Measurements from ENCODE around the gene USP25.
"Not testable (repeated sequence)": the region's sequence is repeated elsewhere in the genome, so short reads cannot be mapped to it uniquely, and the experiment has no call there.

USP25 gene

DNA sequence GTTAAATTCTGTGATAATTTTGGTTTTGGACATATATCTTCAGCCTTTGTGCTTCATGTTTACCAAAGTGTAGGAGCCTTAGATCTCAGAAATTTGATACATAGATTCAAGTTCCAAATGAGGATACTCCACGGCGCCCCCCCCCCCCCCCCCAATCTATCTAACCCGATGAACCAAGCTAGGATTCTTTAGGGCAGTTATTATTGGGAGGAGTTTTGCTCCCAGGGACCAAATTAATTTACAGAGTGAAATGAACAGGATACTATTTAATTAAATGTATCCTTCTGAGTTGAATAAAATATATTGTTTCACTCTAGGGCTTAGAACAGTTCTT is 3.2 kb downstream of the USP25 start:
- Histone ChIP-seq H3K27me3 (ENCODE audit: insufficient read depth, insufficient read length) (peaks cover 14% of the 10 kb centered on the region), H3K4me1 (ENCODE audit: insufficient read depth, insufficient read length) (no peaks in the 10 kb centered on the region), H3K36me3 (ENCODE audit: insufficient read depth, insufficient read length, low read length) (no peaks in the 10 kb centered on the region), H3K9ac (ENCODE audit: insufficient read length, low read depth) (no peak overlapping the region), H3K9me3 (ENCODE audit: insufficient read depth, low read length) (peaks cover 14% of the 10 kb centered on the region), H3K4me3 (ENCODE audit: insufficient read length, low read depth) (no peak overlapping the region)
- TF ChIP-seq ZNF274 (IDR thresholded peaks at IDR 0.05; ENCODE audit: low read depth, low read length): no peak
- no peak for TF ChIP-seq YY1 (IDR thresholded peaks at IDR 0.05; ENCODE audit: insufficient read depth, insufficient read length)
- TF ChIP-seq SUZ12 (IDR thresholded peaks at IDR 0.05; ENCODE audit: extremely low read depth, insufficient read depth, insufficient read length): no peak
- DNase-seq (ENCODE audit: low read depth, low spot score): no peak

DNA sequence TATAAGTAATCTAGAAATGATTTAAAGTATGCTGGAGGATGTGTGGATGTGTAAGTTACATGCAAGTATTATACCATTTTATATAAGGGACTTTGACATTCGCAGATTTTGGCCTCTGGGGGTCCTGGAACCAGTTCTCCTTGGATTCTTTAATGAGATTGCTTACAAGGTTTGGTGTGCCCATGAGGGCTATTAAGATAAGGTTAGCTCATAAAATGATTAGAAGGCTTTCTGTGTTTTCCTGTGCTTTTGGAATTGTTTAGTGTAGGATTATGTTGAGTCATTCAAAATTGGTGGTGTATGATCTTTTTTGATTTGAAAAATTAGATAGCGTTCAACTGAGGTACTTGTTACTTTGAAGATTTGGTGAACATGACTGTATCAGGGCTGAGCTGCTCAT is 5.6 kb downstream of the USP25 start:
- H3K36me3 ChIP-seq (ENCODE audit: insufficient read depth, insufficient read length, low read length): no peaks in the 10 kb centered on the region
- H3K4me1 ChIP-seq (ENCODE audit: insufficient read depth, insufficient read length): no peaks in the 10 kb centered on the region

DNA sequence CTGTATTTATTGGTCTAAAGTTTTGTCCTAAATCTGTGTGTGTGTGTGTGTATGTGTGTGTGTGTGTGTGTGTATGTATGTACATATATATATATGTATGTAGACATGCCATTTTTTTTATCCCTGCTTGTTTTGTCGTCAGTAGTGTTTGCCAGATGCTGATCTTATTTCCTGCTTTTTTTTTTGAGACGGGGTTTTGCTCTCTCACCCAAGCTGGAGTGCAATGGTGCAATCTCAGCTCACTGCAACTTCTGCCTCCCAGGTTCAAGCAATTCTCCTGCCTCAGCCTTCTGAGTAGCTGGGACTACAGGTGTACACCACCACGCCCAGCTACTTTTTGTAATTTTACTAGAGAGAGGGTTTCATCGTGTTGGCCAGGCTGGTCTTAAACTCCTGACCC is 6.1 kb downstream of the USP25 start:
- not testable (repeated sequence) for H3K27me3 ChIP-seq (ENCODE audit: insufficient read depth, insufficient read length); H3K9ac ChIP-seq (ENCODE audit: insufficient read length, low read depth); DNase-seq (ENCODE audit: low read depth, low spot score); H3K4me3 ChIP-seq (ENCODE audit: insufficient read length, low read depth); H3K4me1 ChIP-seq (ENCODE audit: insufficient read depth, insufficient read length); H3K36me3 ChIP-seq (ENCODE audit: insufficient read depth, insufficient read length, low read length)
- H3K9me3 ChIP-seq (ENCODE audit: insufficient read depth, low read length): peaks cover 15% of the 10 kb centered on the region

More for the DNA sequence above, 5.6 kb downstream of the USP25 start:
- H3K9me3 ChIP-seq (ENCODE audit: insufficient read depth, low read length): peaks cover 15% of the 10 kb centered on the region
- H3K27me3 ChIP-seq (ENCODE audit: insufficient read depth, insufficient read length): no peaks in the 10 kb centered on the region
- DNase-seq (ENCODE audit: low read depth, low spot score): no peak
- TF ChIP-seq SUZ12 (IDR thresholded peaks at IDR 0.05; ENCODE audit: extremely low read depth, insufficient read depth, insufficient read length) (no peak), YY1 (IDR thresholded peaks at IDR 0.05; ENCODE audit: insufficient read depth, insufficient read length) (no peak), ZNF274 (IDR thresholded peaks at IDR 0.05; ENCODE audit: low read depth, low read length) (no peak)
- H3K4me3 ChIP-seq (ENCODE audit: insufficient read length, low read depth): no peak overlapping the region
- no peak overlapping the region for H3K9ac ChIP-seq (ENCODE audit: insufficient read length, low read depth)

DNA sequence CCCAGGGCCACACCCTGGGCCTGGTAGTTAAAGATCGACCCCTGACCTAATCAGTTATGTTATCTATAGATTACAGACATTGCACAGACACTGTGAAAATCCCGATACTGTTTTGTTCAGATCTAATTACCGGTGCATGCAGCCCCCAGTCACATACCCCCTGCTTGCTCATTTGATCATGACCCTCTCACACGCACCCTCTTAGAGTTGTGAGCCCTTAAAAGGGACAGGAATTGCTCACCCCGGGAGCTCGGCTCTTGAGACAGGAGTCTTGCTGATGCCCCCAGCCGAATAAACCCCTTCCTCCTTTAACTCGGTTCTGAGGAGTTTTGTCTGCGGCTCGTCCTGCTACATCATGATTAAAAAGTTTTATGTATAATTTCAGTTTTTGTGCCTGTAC is 9.0 kb downstream of the USP25 start:
- peaks cover 10% of the 10 kb centered on the region for H3K36me3 ChIP-seq (ENCODE audit: insufficient read depth, insufficient read length, low read length)
- H3K9ac ChIP-seq (ENCODE audit: insufficient read length, low read depth); H3K4me3 ChIP-seq (ENCODE audit: insufficient read length, low read depth); H3K4me1 ChIP-seq (ENCODE audit: insufficient read depth, insufficient read length); H3K27me3 ChIP-seq (ENCODE audit: insufficient read depth, insufficient read length); DNase-seq (ENCODE audit: low read depth, low spot score): not testable (repeated sequence)
- peaks cover 23% of the 10 kb centered on the region for H3K9me3 ChIP-seq (ENCODE audit: insufficient read depth, low read length)

DNA sequence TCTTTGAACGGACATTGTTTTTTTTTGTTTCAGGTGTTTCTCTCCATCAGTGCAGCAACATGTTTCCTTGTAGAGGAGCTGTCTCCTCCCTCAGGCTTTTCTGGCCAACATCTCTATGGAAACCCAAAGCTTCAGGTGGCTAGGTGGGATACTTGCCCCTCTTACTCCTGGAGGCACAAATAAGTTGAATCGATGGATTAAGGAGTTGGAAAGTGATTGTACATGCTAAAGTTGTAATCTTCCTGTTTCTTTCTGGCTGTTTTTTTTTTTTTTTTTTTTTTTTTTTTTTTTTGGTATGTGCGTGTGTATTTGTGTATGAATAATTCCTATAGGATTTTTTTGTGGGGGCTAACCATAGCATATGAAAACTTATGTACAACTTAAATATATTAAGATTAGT is 10.6 kb downstream of the USP25 start:
- H3K4me1 ChIP-seq (ENCODE audit: insufficient read depth, insufficient read length): peaks cover 8% of the 10 kb centered on the region

DNA sequence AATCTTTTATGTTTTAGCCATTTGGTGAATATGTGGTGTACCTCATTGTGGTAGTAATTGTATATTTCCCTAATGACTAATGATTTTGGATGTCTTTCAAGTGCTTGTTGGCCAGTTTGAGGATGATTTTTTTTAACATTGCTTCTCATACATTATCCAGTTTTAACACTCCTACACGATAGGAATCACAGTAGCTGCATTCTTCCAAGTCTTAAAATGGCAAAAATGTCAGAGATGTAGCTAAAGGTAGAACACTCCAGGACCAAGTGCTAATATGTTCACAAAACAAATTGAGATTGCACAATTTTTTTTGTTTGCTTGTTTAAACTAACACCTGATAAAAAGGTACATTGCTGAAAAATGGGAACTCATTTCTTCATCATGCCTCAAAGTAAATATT is 11.7 kb downstream of the USP25 start:
- peaks cover 10% of the 10 kb centered on the region for H3K36me3 ChIP-seq (ENCODE audit: insufficient read depth, insufficient read length, low read length)
- H3K9me3 ChIP-seq (ENCODE audit: insufficient read depth, low read length): peaks cover 23% of the 10 kb centered on the region
- TF ChIP-seq YY1 (IDR thresholded peaks at IDR 0.05; ENCODE audit: insufficient read depth, insufficient read length) (no peak), ZNF274 (IDR thresholded peaks at IDR 0.05; ENCODE audit: low read depth, low read length) (no peak), SUZ12 (IDR thresholded peaks at IDR 0.05; ENCODE audit: extremely low read depth, insufficient read depth, insufficient read length) (no peak)
- H3K4me3 ChIP-seq (ENCODE audit: insufficient read length, low read depth): no peak overlapping the region
- H3K27me3 ChIP-seq (ENCODE audit: insufficient read depth, insufficient read length): no peaks in the 10 kb centered on the region
- DNase-seq (ENCODE audit: low read depth, low spot score): no peak
- H3K9ac ChIP-seq (ENCODE audit: insufficient read length, low read depth): no peak overlapping the region
- peaks cover 8% of the 10 kb centered on the region for H3K4me1 ChIP-seq (ENCODE audit: insufficient read depth, insufficient read length)

More for the DNA sequence above, 10.6 kb downstream of the USP25 start:
- no peak for TF ChIP-seq ZNF274 (IDR thresholded peaks at IDR 0.05; ENCODE audit: low read depth, low read length)
- DNase-seq (ENCODE audit: low read depth, low spot score): no peak
- H3K36me3 ChIP-seq (ENCODE audit: insufficient read depth, insufficient read length, low read length): peaks cover 10% of the 10 kb centered on the region
- H3K9ac ChIP-seq (ENCODE audit: insufficient read length, low read depth): no peak overlapping the region
- peaks cover 23% of the 10 kb centered on the region for H3K9me3 ChIP-seq (ENCODE audit: insufficient read depth, low read length)
- H3K4me3 ChIP-seq (ENCODE audit: insufficient read length, low read depth): no peak overlapping the region
- no peaks in the 10 kb centered on the region for H3K27me3 ChIP-seq (ENCODE audit: insufficient read depth, insufficient read length)

DNA sequence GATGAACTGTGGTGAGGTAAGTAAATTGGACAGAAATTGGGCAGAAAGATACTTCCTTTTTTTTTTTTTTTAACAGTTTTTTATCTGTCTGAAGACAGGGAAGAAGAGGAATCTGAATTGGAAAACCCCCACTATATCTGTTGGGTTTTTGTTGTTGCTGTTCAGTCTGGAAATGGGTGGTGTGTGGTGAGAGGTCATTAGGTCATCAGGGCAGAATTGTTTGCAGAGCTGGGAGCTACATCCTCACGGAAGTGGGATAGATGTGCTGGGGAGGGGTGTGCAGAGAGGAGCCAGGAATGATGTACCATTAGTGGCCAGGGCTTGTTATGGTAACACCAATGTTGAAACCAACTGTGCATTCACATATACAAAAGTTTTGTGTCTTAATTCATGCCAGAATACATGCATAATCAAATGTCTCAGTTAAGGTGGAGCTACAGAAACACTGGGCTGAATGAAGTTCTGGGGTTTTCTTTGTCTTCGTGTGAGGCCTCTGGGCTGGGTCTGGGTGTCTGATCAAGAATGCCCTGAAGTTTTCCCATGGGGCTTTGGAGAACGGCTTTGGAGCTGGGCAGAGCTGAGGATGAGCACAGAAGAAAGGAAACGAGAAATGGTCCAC is 12.4 kb downstream of the USP25 start:
- DNase-seq (ENCODE audit: low read depth, low spot score): no peak
- Histone ChIP-seq H3K36me3 (ENCODE audit: insufficient read depth, insufficient read length, low read length) (peaks cover 10% of the 10 kb centered on the region), H3K4me3 (ENCODE audit: insufficient read length, low read depth) (no peak overlapping the region), H3K27me3 (ENCODE audit: insufficient read depth, insufficient read length) (no peaks in the 10 kb centered on the region), H3K9ac (ENCODE audit: insufficient read length, low read depth) (no peak overlapping the region), H3K9me3 (ENCODE audit: insufficient read depth, low read length) (peaks cover 17% of the 10 kb centered on the region), H3K4me1 (ENCODE audit: insufficient read depth, insufficient read length) (peaks cover 8% of the 10 kb centered on the region)
- TF ChIP-seq SUZ12 (IDR thresholded peaks at IDR 0.05; ENCODE audit: extremely low read depth, insufficient read depth, insufficient read length) (no peak), YY1 (IDR thresholded peaks at IDR 0.05; ENCODE audit: insufficient read depth, insufficient read length) (no peak), ZNF274 (IDR thresholded peaks at IDR 0.05; ENCODE audit: low read depth, low read length) (no peak)

DNA sequence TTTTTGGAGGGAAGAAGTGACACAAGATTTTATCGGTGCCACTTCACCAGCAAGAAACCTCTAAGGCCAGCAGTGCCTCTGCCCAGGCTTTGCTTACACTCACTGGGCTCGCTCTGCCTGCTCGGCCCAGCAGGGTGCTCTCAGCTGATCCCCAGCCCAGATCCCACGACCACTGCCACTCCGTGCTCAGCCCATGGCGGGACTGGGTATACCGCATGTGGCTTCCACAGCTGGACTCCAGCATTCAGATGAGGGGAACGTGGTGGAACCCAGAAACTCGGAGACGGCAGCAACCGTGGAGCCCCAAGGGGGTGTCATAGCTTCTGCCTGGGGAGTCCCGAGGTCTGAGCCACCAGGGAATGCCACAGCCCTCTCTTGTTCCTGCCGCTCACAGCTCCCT is 12.9 kb downstream of the USP25 start:
- no peak overlapping the region for H3K4me3 ChIP-seq (ENCODE audit: insufficient read length, low read depth)
- H3K27me3 ChIP-seq (ENCODE audit: insufficient read depth, insufficient read length): no peaks in the 10 kb centered on the region
- H3K9ac ChIP-seq (ENCODE audit: insufficient read length, low read depth): no peak overlapping the region
- peaks cover 10% of the 10 kb centered on the region for H3K36me3 ChIP-seq (ENCODE audit: insufficient read depth, insufficient read length, low read length)
- peaks cover 12% of the 10 kb centered on the region for H3K9me3 ChIP-seq (ENCODE audit: insufficient read depth, low read length)
- TF ChIP-seq SUZ12 (IDR thresholded peaks at IDR 0.05; ENCODE audit: extremely low read depth, insufficient read depth, insufficient read length) (no peak), ZNF274 (IDR thresholded peaks at IDR 0.05; ENCODE audit: low read depth, low read length) (no peak), YY1 (IDR thresholded peaks at IDR 0.05; ENCODE audit: insufficient read depth, insufficient read length) (no peak)
- peaks cover 8% of the 10 kb centered on the region for H3K4me1 ChIP-seq (ENCODE audit: insufficient read depth, insufficient read length)
- DNase-seq (ENCODE audit: low read depth, low spot score): no peak

Measured in NT2/D1 (cell line).